Testis (tissue), 2 donors: Measurements from ENCODE around the gene DDX55.
A peak's percentile ranks its signal among the peaks of the same experiment; 100 is the strongest.

Source experiments
- CTCF ChIP-seq, 3 experiments: fragments of 450-650 bp in 2 of 3; fragments of 200-600 bp in 1 of 3; sonication (generic) in 1 of 3; IDR thresholded peaks; one replicate each; pipeline ENCODE4 v1.5.1; 2016 to 2019; ENCODE audit warnings: antibody characterized with exemption in 3 of 3, mild to moderate bottlenecking in 2 of 3, moderate library complexity in 1 of 3
- POLR2A ChIP-seq: fragments of 450-650 bp; IDR thresholded peaks from one replicate; pipeline ENCODE4 v1.6.1; 2017; ENCODE audit warnings: antibody characterized with exemption, mild to moderate bottlenecking, moderate library complexity

DNA sequence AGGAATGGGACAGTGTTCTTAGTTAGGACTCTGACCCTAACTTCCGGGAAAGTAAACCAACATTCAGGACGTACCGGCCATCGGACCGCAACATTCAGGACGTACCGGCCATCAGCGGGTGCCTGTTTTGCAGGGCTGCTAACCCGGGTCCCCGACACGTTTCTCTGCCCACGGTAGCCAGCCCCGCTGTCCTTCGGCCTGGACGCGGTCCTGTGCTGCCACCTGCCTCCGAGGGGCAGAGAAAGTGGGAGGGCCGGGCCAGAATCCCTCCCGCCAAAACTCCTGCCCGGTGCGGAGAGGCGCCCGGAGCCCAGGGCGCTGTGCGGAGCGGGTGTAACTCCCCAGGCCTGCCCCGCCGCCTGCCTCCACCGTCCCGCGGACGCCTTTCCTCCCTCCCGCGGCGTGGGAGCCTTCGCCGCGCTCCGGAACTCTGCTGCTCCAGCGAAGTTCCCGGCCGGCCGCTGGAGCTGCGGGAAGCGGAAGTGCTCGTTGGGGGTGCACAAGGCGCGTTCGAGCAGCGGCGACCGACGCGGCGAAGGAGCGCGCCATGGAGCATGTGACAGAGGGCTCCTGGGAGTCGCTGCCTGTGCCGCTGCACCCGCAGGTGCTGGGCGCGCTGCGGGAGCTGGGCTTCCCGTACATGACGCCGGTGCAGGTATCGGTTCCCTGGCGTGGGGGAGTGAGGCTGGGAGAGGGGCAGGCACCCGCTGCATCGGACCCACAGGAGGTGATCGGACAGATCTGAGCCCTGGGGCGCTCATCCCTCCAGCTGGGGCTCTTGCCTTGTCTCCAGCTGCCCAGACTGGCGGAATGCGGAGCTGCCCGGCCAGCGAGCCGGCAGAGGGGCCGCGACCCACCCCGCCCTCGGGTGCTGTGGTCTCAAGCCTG lies at the start of gene DDX55:
- no peak for TF ChIP-seq POLR2A
- TF ChIP-seq CTCF (IDR thresholded peaks at IDR 0.05), result peak in 2 of 3 experiments; percentile 29 to 33
